Right renal pelvis (tissue), 4 donors: Measurements from ENCODE around the gene CCDC190. TPM values are rescaled to one million over a fixed set of nuclear protein-coding genes. Genes with fewer than 3 reads are reported as not detected.
A peak's percentile ranks its signal among the peaks of the same experiment; 100 is the strongest.
"Not testable (repeated sequence)": the region's sequence is repeated elsewhere in the genome, so short reads cannot be mapped to it uniquely, and the experiment has no call there.

Experiments used
- DNase-seq, 4 donors: peaks; one replicate each; pipeline ENCODE4 v3.0.0-alpha.2; 2013; ENCODE audit warnings: low read depth in 4 of 4, low spot score in 3 of 4, missing footprints in 1 of 4
- polyA plus RNA-seq, 4 donors: library from polyadenylated mRNA; unstranded; fragments of 120-200 nt; gene quantifications; one replicate each; pipeline ENCODE4 v1.2.1, GENCODE V29; 2013; ENCODE audit not compliant: insufficient read length in 4 of 4

CCDC190 gene
- polyA plus RNA-seq, 4 donors = 0.12 TPM; not detected in 3

DNA sequence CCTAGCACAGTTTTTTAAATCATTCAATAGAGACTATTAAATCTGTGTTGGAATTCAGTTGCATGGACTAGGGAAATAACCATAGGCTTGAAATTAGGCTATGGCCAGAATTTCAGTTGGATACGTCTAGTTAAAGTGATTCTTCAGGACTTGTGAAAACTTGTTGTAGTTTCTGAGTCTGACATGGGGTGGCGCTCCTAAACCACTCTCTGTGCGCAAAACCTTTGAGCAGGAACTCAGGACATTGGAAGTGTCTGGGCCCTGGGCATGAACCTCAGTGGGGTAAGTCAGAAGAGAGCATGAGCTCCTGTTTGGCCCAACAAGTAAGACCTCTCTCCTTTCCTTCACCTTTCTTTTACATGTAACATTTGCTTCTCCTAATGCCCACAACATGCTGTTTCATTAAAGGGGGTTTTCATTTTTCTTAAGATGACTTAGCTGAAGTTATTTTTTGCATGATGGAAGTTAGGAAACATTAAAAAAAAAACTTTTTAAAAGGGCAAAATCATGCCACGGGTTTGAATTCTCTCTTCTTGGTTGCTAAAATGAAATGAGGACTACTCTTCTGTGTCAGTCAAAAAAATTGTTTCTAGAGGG lies 17.1 kb upstream of the CCDC190 start:
- peak; percentile 16 to 54 (median 45) for DNase-seq

DNA sequence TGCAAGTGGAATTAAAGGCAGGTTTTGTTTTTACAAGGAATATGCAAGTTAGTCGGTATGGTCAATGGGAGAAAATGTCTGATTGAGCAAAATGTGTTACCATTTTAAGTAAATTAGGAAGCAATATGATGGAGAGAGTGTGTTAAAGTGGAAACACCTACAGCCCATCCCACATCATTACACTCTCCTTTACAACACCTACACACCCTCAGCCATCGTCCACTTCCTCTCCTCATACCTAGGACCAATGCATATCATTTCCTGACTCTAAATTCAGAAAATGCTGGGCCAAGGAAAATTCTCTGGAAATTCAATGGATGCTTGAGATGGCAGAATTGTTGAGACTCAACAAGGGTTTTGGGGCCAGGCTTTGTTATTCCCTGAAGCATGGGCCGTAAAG lies 16.4 kb upstream of the CCDC190 start:
- DNase-seq = no peak

DNA sequence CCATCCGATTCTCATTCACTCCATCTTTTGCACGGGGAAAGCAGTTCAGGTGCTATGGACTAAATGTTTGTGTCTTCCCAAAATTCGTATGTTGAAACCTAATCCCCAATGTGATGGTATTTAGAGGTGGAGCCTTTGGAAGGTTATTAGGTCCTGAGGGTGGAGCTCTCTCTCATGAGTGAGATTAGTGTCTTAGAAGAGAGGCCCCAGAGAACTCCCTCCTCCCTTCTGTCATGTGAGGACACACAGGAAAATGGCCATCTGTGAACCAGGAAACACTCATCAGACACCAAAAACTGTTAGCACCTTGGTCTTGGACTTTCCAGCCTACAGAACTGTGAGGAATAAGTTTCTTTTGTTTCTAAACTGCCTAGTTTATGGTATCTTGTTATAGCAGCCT lies 15.8 kb upstream of the CCDC190 start:
- no peak for DNase-seq

DNA sequence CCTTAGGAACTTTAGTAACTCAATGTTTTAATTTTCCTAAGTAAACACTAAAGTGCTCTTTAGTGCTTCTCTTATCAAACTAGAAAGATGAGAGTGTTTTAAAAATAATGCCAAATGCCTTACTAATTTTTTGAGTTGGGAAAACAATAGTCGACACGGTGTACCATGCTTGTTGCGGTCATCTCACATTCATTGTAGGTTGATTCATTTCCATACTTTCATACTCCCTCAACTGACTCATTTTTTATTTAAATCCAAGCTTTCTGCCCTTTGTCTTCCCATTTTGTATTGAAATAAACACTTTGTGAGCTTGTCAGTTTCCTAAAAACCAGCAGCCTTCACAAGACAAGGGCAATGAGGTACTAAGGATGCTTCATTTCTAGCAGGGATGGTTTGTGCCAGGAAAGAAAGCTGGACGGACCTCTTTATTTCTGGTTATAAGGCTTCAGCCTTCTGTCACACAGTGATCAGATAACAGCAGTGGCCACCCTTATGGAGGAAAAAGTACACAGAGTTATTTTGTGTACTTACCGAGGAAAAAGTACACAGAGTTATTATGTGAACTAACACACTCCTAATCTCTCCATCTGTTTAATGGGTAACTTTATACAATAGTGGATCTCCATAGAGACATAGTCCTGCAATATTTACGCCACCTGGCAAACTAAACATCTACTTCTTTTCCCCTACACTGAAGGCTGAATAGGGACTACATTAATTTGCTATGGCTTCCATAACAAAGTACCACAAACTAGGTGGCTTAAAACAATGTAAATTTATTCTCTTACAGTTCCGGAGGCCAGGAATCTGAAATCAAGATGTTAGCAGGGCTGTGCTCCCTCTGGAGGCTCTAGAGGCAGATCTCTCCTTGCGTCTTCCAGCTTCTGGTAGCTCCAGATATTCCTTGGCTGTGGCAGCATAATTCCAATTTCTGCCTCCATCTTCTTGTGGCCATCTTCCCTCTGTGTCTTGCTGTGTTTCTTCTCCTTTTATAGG lies 13.0 kb upstream of the CCDC190 start:
- DNase-seq = no peak

DNA sequence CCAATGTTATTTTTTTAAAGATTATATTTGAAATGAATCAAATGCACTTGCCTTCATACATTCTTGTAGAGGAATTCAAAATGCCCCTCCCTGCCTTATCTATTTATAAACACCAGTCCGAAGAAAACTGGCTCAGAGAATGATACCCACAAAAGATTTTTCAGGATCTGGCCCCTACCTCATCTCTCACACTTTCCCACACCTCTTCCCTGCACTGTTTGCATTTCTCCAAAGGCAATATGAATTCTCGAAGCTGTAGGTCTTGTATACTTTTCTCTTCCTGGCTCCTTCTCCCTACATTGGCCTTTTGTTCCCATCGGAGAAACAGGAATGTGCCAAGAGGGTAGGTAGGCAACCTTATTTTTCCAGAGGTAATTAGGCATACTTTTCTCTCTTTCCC lies 12.0 kb upstream of the CCDC190 start:
- no peak for DNase-seq

DNA sequence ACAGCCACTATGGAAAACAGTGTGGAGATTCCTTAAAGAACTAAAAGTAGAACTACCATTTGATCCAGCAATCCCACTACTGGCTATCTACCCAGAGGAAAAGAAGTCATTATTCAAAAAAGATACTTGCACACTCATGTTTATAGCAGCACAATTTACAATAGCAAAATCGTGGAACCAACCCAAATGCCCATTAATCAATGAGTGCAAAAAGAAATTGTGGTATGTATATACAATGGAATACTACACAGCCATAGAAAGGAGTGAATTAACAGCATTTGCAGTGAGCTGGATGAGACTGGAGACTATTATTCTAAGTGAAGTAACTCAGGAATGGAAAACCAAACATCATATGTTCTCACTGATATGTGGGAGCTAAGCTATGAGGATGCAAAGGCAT lies 10.4 kb upstream of the CCDC190 start:
- not testable (repeated sequence) for DNase-seq

DNA sequence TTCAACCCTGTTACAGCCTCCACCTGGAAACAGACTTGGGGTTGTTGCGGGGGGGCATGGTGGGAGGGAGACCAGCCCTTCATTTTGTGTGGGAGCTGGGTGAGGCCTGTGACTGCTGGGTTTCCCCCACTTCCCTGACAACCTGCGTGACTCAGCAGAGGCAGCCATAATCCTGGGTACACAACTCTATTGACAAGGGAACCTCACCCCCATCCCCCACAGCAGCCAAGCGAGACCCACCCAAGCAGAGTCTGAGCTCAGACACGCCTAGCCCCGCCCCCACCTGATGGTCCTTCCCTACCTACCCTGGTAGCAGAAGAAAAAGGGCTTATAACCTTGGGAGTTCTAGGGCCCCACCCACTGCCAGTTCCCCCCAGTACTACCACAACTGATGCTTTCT lies 8.0 kb upstream of the CCDC190 start:
- DNase-seq = no peak

DNA sequence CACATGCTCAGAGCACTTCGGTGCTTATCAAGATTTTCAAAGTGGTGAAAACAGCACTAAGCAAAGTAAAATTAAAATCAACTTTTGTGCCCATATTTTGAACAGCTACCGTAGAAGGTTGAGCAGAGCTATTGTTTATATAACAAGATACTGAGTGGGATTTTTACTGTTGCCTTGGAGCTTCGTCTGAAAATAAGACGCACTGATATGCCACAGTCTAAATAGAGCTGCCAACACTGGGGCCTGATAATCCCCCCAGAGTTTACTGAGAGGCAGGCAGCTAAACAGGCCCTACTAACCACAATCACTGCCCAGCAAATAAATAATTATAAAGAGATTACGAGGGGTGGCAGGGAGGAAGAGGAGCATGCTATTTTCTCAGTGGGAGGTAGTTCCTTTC lies 650 bp upstream of the CCDC190 start:
- DNase-seq = no peak

DNA sequence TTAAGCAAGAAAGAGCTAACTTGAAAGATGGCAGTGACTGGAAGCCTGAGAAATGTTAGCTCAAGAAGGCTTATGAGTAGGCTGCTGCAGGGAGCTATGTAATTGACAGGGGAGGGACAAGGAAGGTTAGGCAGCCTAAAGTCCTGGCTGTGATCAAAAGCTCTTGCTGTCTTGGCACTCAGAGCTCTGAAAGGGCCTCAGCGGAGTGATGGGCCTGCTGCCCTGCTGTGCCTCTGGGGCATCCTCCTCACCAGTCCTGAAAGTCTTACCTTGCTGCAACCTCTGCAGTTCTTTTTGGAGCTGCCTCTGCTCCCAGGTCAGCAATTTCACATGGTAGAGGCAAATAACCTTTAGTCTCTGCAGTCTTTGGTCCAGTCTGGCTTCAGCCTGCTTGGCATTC lies 1.8 kb downstream of the CCDC190 start:
- DNase-seq = no peak

DNA sequence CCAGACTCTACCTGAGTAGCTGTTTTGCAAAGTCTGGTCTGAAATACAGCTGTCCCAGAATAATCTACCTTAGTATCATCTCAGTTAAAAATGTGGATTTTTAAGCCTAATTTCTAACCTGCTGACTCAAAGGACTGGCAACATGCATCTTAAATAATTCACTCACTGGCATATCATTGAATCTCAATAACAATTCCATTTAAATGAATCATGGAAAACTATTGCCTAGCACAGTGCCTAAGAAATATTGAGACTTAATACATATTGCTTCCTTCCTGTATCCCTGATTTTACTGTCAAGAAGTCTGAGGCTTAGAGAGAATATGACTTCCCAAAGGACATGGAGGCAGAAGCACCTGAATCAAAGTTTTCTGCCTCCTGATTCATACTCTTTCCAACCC lies 3.1 kb downstream of the CCDC190 start:
- DNase-seq = no peak

DNA sequence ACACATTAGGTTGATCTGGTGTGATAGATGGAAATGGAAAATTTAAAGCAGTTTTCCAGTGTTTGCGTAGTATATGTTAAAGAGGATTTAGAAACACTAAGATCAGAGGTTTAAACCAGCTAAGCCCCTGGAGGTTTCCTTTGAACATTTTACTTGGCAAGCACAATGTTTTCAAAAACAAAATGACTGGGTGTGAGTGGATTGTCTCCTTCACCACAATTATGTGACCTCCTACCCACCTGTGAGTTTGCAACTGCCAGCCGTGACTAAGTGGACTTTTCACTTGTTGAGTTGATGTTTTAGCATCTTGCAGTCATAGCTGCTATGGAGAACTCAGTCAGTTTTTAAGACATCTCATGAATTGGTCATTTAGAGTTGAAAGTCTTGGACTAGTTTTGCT lies 4.7 kb downstream of the CCDC190 start:
- DNase-seq = no peak

DNA sequence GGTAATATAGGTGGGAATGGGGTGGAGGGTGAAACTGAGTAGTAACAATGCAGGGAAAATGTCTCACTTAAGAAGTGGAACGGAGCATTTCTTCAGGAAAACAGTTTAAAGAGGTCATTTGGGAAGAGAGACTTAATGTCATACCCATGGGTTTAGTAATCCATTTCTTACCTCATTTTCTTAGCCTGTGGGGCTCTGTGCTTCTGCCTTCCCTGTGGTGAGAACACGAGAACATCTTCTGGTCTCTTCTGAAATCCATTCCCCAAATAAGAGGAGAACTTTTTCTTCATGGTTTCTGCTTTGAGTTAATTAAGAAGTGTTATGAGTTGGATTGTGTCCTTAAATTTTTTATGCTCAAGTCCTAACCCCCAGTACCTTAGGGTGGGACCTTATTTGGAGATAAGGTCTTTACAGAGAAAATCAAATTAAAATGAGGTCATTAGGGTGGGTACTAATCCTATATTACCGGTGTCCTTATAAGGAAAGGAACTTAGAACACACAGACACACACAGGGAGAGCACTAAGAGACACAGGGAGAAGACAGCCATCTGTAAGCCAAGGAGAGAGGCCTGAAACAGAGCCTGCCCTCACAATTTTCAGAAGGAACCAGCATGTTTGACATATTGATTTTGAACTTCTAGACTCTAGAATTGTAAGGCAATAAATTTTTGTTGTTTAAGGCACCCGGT lies 5.4 kb downstream of the CCDC190 start:
- no peak for DNase-seq

DNA sequence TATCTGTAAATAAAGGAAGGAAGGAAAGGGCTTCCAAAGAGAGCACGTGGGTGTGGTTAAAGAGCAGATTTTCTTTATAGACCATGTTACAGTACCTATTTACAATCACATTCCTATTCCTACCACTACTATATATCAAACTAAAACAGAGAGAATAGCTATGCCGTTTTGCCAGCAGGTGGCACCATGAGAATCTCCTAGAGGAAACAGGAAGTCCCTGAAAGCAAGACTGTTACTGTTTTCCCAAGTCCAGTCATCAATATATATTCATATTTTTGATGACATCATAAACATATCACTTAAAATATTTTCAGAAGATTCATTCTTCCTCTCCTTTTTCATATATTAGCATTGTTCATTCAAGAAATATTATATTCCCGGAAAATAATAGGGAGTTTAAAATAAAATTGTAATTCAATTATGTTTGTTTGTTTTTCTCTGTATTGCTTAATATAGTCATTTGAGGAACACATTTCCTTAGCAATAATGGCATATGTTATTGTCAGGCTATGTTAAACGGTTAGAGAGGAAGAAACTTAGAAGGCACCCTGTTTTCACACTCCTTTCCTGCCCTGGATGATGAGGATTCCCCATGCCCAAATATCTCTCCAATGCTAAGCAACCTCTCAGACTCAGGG lies 6.6 kb downstream of the CCDC190 start:
- DNase-seq = peak; percentile 13 to 39 (median 32)

DNA sequence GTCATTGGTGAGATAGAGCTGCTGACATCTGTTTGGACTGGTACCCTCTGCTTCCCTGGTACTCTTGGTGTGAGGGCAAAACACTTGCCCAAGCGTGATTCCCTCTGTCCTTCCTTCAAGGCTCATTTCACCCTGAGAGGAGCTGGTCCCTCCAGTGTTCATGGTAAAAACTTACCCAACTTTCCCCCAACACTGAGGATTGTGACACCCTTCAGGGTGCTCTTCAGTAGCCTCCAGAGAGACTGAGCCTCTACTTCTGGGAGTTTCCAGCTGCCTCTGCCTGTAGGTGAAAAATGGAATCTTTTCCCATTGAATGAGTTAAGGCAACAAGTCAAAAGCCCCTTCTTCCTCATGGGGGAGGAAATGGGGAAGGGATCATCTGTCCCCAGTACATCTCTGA lies 9.6 kb downstream of the CCDC190 start:
- no peak for DNase-seq

DNA sequence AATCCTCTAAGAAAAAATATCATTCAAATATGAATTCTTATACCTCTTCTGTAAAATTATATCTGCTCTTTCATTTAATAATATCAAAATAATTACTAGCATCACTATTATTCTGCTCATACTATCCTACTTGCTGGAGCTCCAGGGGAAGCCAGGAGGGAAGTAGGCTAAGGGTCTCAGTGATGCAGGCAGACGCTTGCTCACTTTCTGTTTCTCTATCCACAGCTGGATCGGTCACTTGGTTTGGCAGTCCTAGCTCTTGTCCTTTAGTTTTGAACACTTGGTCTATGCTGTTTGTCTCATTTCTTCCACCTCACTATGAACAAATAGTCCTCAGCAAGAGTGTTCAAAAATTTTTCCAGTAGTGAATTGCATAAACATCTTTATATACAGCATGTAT lies 11.3 kb downstream of the CCDC190 start:
- no peak for DNase-seq

DNA sequence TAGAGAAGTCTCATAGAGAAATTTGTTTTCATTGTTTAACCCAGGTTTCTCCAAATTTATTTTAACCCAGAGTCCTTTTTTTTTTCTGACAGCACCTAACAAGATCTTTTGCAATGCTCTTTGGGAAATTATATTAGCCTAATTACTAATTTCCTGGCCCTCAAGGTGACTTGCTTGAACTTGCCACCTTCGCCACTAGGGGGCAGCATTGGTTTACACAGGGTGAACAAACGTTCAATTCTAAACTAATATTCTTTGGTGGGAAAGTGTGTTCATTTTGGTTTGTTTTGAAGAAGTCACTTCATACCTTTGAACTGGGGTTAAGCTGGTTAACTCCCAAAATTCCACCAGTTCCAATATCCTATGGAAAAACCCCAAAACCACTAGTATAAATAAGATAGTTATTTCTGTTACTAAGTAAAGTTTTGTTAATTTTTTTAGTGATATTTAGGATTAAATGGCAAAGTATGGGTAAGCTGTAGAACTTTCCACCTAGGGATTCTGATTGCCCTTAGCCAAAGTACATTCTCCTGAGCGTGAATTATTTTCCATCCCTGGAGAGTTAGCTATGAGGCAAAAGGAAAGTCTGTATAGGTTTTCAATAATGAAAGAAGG lies 13.0 kb downstream of the CCDC190 start:
- peak; percentile 42 to 57 (median 54) for DNase-seq

DNA sequence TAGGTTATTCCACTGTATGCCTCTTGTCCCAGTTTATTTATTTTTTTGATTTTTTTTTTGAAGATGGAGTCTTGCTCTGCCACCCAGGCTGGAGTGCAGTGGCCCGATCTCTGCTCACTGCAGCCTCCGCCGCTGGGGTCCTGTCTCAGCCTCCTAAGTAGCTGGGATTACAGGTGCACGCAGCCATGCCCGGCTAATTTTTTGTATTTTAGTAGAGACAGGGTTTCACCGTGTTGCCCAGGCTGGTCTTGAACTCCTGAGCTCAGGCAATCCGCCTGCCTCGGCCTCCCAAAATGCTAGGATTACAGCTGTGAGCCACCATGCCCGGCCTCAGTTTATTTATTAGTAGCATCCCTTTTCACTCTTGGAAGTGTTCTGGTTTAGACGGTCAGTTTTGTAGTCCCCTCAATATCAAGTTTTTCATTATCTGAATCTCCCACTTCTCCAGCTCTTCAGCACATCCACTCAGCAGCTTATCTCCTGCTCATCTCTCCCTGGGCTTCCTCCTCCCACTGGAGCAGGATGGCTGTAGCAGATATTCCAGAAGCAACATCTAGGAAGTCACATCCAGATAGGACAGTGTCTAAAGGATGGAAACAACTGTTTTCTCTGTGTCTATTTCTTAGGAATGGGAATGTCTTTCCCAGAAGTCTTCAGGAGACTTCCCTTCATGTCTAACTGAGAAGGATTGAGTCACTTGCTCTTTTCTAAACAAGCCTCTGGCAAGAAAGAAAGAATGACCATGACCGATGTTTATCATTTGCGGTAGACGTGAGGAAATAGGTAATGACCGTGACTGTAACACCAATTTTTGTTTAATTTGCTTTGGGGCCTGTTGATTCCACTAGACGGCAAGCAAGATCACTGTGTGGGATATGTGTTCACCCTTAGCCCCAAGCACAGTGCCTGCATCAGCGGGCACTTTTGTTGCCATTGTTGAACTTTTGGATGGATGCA lies 14.4 kb downstream of the CCDC190 start:
- DNase-seq = no peak

DNA sequence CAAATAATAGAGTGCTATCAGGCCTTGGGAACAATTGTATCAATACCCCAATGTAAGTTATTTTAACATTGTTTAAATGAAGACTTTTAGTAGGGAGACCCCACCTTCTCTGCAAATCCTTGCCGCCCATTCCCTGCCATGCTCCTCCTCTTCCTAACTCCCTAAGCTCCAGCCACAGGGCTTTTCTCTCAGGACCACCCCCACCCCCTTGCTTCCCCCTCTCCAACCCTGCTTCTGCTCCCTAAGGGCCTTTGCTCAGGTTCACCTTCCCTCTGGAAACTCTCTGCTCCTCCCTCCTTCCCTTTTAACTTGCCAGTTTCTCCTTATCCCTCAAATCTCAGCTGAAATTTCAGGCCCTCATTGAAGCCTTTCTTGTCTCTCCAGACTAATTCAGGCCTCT lies 16.8 kb downstream of the CCDC190 start:
- DNase-seq = no peak

DNA sequence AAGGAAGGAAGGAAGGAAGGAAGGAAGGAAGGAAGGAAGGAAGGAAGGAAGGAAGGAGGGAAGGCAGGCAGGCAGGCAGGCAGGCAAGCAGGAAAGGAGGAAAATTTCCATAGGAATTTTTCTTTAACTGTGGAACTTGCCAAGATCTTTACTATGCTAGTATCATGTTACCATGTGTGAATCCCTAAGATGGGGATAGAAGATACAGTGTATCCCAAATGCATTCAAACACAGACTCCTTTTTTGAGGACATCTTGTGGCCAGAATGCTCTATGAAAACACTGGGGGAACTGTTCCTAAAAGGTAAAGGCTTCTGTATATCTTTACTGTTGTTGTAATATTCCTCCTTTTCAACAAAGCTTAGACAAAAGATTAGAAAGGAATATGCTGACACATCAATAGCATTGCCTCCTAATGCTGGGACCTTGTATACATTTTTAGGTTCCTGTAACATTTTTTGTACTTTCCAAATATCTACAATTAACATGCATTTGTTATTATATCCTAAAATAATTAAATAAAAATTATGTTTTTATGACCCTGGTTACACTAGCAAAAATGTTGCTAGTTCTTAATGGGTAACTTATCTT lies 20.6 kb downstream of the CCDC190 start:
- no peak for DNase-seq
